Measurements from ENCODE around the gene EAPP. TPM values are rescaled to one million over a fixed set of nuclear protein-coding genes. Genes with fewer than 3 reads are reported as not detected.

EAPP gene
- total and polyA plus RNA-seq, 2 of the 13 experiments (the other 11 are each of a cell fraction or from before 2014, with no cell fraction given) = 68.7 to 110 TPM

DNA sequence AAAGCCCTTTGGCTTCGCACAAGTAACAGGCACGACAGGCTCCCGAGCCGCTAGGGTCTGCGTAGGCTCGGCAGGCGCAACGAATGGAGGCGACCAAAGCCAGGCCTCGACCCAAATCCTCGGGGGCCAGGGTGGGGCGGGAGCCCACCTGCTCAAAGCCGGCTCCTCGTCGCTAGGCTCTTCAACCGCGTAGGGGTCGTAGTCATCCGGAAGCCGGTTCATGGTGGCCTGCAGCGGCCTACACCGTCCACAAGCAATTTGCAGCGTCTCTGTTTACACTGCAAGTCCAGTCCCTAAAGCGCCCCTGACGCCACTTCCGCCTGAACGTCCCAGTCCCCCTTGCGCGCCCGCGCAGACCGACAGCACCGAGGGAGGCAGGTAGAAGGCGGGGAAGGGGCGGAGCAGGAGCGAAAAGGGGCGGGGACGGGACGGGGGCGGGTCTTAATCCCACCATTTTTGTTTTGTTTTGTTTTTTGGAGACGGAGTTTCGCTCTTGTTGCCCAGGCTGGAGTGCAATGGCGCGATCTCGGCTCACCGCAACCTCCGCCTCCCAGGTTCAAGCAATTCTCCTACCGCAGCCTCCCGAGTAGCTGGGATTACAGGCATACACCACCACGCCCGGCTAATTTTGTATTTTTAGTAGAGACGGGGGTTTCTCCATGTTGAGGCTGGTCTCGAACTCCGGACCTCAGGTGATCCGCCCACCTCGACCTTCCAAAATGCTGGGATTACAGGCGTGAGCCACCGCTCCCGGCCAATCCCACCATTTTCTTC is at the start of gene EAPP (continued):
- TF ChIP-seq, protein P1, sequence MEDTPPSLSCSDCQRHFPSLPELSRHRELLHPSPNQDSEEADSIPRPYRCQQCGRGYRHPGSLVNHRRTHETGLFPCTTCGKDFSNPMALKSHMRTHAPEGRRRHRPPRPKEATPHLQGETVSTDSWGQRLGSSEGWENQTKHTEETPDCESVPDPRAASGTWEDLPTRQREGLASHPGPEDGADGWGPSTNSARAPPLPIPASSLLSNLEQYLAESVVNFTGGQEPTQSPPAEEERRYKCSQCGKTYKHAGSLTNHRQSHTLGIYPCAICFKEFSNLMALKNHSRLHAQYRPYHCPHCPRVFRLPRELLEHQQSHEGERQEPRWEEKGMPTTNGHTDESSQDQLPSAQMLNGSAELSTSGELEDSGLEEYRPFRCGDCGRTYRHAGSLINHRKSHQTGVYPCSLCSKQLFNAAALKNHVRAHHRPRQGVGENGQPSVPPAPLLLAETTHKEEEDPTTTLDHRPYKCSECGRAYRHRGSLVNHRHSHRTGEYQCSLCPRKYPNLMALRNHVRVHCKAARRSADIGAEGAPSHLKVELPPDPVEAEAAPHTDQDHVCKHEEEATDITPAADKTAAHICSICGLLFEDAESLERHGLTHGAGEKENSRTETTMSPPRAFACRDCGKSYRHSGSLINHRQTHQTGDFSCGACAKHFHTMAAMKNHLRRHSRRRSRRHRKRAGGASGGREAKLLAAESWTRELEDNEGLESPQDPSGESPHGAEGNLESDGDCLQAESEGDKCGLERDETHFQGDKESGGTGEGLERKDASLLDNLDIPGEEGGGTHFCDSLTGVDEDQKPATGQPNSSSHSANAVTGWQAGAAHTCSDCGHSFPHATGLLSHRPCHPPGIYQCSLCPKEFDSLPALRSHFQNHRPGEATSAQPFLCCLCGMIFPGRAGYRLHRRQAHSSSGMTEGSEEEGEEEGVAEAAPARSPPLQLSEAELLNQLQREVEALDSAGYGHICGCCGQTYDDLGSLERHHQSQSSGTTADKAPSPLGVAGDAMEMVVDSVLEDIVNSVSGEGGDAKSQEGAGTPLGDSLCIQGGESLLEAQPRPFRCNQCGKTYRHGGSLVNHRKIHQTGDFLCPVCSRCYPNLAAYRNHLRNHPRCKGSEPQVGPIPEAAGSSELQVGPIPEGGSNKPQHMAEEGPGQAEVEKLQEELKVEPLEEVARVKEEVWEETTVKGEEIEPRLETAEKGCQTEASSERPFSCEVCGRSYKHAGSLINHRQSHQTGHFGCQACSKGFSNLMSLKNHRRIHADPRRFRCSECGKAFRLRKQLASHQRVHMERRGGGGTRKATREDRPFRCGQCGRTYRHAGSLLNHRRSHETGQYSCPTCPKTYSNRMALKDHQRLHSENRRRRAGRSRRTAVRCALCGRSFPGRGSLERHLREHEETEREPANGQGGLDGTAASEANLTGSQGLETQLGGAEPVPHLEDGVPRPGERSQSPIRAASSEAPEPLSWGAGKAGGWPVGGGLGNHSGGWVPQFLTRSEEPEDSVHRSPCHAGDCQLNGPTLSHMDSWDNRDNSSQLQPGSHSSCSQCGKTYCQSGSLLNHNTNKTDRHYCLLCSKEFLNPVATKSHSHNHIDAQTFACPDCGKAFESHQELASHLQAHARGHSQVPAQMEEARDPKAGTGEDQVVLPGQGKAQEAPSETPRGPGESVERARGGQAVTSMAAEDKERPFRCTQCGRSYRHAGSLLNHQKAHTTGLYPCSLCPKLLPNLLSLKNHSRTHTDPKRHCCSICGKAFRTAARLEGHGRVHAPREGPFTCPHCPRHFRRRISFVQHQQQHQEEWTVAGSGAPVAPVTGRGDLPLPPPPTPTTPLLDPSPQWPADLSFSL (CRISPR knock-in tag; IDR thresholded peaks at IDR 0.05) = no peak
- TF ChIP-seq TCF12 (IDR thresholded peaks at IDR 0.05) = no peak
- TF ChIP-seq TCF12 (CRISPR knock-in tag; IDR thresholded peaks at IDR 0.05) = peak; percentile 96
- TF ChIP-seq, protein P2, sequence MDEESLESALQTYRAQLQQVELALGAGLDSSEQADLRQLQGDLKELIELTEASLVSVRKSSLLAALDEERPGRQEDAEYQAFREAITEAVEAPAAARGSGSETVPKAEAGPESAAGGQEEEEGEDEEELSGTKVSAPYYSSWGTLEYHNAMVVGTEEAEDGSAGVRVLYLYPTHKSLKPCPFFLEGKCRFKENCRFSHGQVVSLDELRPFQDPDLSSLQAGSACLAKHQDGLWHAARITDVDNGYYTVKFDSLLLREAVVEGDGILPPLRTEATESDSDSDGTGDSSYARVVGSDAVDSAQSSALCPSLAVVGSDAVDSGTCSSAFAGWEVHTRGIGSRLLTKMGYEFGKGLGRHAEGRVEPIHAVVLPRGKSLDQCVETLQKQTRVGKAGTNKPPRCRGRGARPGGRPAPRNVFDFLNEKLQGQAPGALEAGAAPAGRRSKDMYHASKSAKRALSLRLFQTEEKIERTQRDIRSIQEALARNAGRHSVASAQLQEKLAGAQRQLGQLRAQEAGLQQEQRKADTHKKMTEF (CRISPR knock-in tag; IDR thresholded peaks at IDR 0.05) = peak; percentile 100
- TF ChIP-seq, protein P3, sequence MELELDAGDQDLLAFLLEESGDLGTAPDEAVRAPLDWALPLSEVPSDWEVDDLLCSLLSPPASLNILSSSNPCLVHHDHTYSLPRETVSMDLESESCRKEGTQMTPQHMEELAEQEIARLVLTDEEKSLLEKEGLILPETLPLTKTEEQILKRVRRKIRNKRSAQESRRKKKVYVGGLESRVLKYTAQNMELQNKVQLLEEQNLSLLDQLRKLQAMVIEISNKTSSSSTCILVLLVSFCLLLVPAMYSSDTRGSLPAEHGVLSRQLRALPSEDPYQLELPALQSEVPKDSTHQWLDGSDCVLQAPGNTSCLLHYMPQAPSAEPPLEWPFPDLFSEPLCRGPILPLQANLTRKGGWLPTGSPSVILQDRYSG (CRISPR knock-in tag; IDR thresholded peaks at IDR 0.05) = peak; percentile 89
- TF ChIP-seq, protein P4, sequence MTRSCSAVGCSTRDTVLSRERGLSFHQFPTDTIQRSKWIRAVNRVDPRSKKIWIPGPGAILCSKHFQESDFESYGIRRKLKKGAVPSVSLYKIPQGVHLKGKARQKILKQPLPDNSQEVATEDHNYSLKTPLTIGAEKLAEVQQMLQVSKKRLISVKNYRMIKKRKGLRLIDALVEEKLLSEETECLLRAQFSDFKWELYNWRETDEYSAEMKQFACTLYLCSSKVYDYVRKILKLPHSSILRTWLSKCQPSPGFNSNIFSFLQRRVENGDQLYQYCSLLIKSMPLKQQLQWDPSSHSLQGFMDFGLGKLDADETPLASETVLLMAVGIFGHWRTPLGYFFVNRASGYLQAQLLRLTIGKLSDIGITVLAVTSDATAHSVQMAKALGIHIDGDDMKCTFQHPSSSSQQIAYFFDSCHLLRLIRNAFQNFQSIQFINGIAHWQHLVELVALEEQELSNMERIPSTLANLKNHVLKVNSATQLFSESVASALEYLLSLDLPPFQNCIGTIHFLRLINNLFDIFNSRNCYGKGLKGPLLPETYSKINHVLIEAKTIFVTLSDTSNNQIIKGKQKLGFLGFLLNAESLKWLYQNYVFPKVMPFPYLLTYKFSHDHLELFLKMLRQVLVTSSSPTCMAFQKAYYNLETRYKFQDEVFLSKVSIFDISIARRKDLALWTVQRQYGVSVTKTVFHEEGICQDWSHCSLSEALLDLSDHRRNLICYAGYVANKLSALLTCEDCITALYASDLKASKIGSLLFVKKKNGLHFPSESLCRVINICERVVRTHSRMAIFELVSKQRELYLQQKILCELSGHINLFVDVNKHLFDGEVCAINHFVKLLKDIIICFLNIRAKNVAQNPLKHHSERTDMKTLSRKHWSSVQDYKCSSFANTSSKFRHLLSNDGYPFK (CRISPR knock-in tag; IDR thresholded peaks at IDR 0.05; ENCODE audit: borderline replicate concordance) = peak; percentile 95
- TF ChIP-seq NFKBIZ (CRISPR knock-in tag; IDR thresholded peaks at IDR 0.05) = peak; percentile 97
- peak; percentile 99 for TF ChIP-seq SALL2 (CRISPR knock-in tag; IDR thresholded peaks at IDR 0.05)
- TF ChIP-seq, protein P5, sequence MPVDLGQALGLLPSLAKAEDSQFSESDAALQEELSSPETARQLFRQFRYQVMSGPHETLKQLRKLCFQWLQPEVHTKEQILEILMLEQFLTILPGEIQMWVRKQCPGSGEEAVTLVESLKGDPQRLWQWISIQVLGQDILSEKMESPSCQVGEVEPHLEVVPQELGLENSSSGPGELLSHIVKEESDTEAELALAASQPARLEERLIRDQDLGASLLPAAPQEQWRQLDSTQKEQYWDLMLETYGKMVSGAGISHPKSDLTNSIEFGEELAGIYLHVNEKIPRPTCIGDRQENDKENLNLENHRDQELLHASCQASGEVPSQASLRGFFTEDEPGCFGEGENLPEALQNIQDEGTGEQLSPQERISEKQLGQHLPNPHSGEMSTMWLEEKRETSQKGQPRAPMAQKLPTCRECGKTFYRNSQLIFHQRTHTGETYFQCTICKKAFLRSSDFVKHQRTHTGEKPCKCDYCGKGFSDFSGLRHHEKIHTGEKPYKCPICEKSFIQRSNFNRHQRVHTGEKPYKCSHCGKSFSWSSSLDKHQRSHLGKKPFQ (CRISPR knock-in tag; IDR thresholded peaks at IDR 0.05; ENCODE audit: insufficient replicate concordance) = peak; percentile 42
- TF ChIP-seq, protein P6, sequence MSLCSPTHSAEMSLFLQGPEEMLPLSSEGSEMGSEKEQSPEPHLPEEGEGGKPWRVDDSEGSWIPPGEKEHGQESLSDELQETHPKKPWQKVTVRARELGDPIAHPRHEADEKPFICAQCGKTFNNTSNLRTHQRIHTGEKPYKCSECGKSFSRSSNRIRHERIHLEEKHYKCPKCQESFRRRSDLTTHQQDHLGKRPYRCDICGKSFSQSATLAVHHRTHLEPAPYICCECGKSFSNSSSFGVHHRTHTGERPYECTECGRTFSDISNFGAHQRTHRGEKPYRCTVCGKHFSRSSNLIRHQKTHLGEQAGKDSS (CRISPR knock-in tag; IDR thresholded peaks at IDR 0.05; ENCODE audit: borderline replicate concordance, low read depth) = peak; percentile 97; the same call in 1 of the 2 replicates
- peak; percentile 90; the same call in 1 of the 2 replicates for TF ChIP-seq TMF1 (CRISPR knock-in tag; IDR thresholded peaks at IDR 0.05; ENCODE audit: low read depth)
